GM06990 (cell line): ENCODE results near the gene SLC15A3.

ENCODE experiments used
- DNase-seq: peaks from one replicate; pipeline ENCODE4 v3.0.0-alpha.2; 2011; ENCODE audit not compliant: insufficient read length; ENCODE audit errors: extremely low read depth
- H3K27me3 ChIP-seq: replicated peaks from 2 replicates; pipeline ENCODE4 v1.6.0; 2011; ENCODE audit warnings: low read length; ENCODE audit not compliant: control insufficient read depth, insufficient read depth
- H3K36me3 ChIP-seq: 2 replicates; pipeline ENCODE4 v1.5.1; 2011; ENCODE audit warnings: low read length; ENCODE audit not compliant: control insufficient read depth, insufficient read depth
- H3K4me3 ChIP-seq: replicated peaks from 2 replicates; pipeline ENCODE4 v1.5.1; 2011; ENCODE audit warnings: low read depth, mild to moderate bottlenecking, control low read depth, low read length
- TF ChIP-seq, protein P1 (sequence below): IDR thresholded peaks from 2 replicates; pipeline ENCODE4 v1.5.1; 2011; ENCODE audit warnings: low read length, control low read depth, mild to moderate bottlenecking, inconsistent platforms; ENCODE audit not compliant: insufficient read depth, poor library complexity, severe bottlenecking

Gene SLC15A3

DNA sequence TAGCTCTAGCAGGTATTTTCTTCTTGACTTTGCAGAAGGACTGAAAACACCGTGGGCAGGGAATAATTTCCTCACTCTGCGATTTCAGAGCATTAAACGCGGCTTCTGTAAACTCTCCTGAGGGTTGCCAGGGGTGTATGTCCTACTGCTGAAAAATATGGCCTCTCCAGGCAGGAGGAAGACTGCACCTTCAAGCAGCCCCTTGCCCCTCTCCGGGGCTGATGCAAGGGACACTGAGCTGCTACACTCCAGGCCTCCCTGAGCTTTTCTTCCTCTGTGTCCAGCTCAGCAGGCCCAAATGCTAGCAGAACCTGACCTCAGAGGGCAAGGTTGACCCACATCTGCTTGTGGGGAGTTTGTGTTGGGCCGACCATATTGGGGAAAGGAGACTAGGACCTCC is 21.7 kb upstream of the SLC15A3 start:
- DNase-seq: no peak
- TF ChIP-seq, protein P1, sequence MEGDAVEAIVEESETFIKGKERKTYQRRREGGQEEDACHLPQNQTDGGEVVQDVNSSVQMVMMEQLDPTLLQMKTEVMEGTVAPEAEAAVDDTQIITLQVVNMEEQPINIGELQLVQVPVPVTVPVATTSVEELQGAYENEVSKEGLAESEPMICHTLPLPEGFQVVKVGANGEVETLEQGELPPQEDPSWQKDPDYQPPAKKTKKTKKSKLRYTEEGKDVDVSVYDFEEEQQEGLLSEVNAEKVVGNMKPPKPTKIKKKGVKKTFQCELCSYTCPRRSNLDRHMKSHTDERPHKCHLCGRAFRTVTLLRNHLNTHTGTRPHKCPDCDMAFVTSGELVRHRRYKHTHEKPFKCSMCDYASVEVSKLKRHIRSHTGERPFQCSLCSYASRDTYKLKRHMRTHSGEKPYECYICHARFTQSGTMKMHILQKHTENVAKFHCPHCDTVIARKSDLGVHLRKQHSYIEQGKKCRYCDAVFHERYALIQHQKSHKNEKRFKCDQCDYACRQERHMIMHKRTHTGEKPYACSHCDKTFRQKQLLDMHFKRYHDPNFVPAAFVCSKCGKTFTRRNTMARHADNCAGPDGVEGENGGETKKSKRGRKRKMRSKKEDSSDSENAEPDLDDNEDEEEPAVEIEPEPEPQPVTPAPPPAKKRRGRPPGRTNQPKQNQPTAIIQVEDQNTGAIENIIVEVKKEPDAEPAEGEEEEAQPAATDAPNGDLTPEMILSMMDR: no peak
- no peaks in the 10 kb centered on the region for H3K36me3 ChIP-seq
- H3K27me3 ChIP-seq: no peaks in the 10 kb centered on the region
- H3K4me3 ChIP-seq: no peak overlapping the region

DNA sequence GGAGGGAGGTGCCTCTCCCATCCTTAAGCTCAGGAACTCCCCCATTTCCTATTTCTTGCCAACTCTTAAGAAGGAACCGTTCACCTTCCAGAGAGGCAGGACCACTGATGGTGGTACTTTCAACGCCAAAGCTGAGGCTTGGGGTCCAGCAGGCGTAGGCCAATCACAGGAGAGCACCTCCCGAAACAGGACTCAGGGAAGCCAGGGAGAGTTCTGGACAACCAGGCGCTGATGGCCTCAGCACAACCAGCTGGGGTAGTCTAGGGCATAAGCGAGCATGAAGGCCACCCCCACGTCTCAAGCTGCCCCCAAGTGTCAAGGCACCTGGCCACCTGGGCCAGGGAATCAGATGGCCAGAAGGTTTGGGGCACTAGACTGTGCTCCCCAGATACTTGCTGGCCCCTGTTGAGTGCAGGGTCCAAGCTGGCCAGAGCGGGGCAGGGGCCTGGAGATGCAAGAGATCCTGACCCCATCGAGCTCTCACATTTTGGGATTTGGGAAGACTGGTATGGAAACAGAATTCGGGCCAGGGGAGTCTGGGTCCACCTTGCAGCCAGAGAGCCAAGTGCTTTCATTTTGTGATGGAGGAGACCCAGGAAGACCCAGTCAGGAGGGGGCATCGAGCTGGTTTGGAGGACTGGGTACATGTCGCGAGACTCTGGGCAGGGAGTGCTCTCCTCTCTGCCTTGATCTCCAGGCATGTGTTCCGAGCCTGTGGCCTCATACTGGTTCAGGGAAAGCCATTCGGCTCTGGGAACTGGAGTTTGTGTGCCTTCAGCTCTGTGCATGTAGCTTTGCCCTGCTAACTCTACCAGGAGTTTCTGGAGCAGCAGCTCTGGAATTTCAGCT is 20.4 kb upstream of the SLC15A3 start:
- Histone ChIP-seq H3K4me3 (no peak overlapping the region), H3K27me3 (no peaks in the 10 kb centered on the region)

DNA sequence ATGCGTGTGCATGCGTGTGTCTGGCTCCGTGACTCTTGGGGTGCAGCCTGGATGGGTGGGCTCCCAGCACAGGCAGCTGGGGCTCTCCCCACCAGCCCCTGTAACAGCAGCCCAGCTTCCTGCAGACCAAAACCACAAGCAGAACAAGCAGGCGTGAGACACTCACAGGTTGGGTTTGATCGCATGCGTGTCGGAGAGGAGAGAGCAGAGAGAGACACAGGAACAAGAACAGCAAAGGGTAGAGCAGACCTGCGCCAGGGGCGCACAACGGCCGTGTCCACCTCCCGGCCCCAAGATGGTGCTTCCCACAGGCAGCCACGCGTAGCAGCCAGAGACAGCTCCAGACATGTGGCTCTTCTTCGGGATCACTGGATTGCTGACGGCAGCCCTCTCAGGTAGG is 19.5 kb upstream of the SLC15A3 start, which contains the start of gene CD6:
CD6 (plus strand) TSS at position 161 of the 400 bp plus-strand sequence; CDS start at position 347, 186 bp downstream.
- DNase-seq: peak; percentile 51
- Histone ChIP-seq H3K27me3 (no peaks in the 10 kb centered on the region), H3K4me3 (no peak within 1 kb of the TSS), H3K36me3 (no peaks in the 10 kb centered on the region)
- TF ChIP-seq, protein P1: no peak

More for the DNA sequence above, 20.4 kb upstream of the SLC15A3 start:
- TF ChIP-seq, protein P1: no peak
- no peaks in the 10 kb centered on the region for H3K36me3 ChIP-seq
- no peak for DNase-seq

DNA sequence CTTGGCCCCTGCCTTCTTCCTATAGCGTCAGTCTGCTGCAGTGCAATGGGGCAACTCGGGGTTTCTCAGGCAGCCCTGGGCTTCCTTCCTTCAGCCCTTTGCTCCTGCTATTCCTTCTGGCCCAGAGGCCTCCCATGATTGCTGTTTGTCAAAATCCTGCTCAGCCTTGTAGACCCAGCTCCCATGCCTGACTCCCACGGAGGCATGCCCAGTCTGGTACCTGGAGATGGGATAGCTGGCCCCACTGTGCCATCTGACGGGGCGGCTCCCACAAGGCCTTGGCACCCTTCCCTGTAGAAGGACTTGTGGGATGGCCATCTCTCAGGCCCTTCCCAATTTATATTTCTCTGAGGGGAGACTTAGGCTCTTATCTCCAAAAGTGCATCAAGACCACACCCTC is 18.9 kb upstream of the SLC15A3 start:
- TF ChIP-seq, protein P1: no peak
- H3K4me3 ChIP-seq: no peak overlapping the region
- no peak for DNase-seq
- H3K36me3 ChIP-seq: no peaks in the 10 kb centered on the region
- H3K27me3 ChIP-seq: no peaks in the 10 kb centered on the region

DNA sequence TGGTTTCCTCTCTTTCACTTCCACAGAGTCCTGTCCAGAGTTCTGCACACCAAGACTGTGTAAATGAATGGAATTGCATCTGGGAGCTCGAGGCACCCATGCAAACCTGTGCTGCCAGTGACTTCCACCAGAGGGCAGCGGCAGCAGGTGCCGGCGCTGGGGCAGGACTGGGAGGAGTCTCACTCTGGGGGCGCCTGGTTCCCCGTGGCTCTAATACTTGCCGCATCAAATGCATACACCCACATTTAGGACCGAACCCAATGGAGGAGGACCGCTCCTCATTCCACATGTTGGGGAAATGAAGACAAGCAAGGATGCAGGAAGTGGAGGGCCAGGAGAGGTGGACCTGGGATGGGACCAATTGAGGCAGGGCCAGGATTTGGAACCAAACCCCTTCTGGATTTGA is 18.4 kb upstream of the SLC15A3 start:
- Histone ChIP-seq H3K36me3 (no peaks in the 10 kb centered on the region), H3K4me3 (no peak overlapping the region), H3K27me3 (no peaks in the 10 kb centered on the region)
- TF ChIP-seq, protein P1: peak; percentile 95
- peak; percentile 62 for DNase-seq
